GM12891 (cell line): ENCODE results near the gene CFAP58.

ENCODE experiments used
- POLR2A ChIP-seq: IDR thresholded peaks from 2 replicates; pipeline ENCODE4 v1.6.1; 2011; ENCODE audit warnings: low read depth, low read length, control low read depth
- POLR2AphosphoS5 ChIP-seq: IDR thresholded peaks from 2 replicates; pipeline ENCODE4 v1.6.1; 2011; ENCODE audit warnings: low read depth, low read length, control low read depth
- POU2F2 ChIP-seq: IDR thresholded peaks from 2 replicates; pipeline ENCODE4 v1.6.1; 2011; ENCODE audit warnings: low read depth, mild to moderate bottlenecking, control low read depth, low read length, moderate library complexity
- SPI1 ChIP-seq: IDR thresholded peaks from 2 replicates; pipeline ENCODE4 v1.6.1; 2011; ENCODE audit warnings: low read depth, low read length, control low read depth

DNA sequence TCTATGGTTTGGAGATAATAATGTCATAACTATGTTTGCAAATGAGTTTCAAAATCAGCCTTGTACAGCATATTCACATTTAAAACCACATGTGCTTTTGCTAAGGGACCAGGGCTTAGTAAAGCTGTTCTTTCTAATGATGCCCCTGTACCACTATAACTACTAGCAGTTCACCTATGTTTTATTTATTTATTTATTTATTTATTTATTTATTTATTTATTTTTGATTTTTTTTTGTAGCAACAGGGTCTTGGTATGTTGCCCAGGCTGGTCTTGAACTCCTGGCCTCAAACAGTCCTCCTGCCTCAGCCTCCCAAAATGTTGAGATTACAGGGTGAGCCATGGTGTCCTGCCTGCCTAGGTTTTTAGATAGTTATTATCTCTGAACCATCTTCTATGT is 96.9 kb downstream of the CFAP58 start:
- TF ChIP-seq SPI1 = no peak
- no peak for TF ChIP-seq POLR2AphosphoS5
- TF ChIP-seq POLR2A = no peak
- TF ChIP-seq POU2F2 = no peak
